GM21390 (cell line): Measurements from ENCODE around the gene SELENOK.
A peak's percentile ranks its signal among the peaks of the same experiment; 100 is the strongest.

ENCODE experiments used
- ATAC-seq: cut with Tn5 transposase; IDR thresholded peaks from one replicate; pipeline ENCODE4 v1.9.1; 2021; ENCODE audit not compliant: unreplicated experiment

The SELENOK gene

GRCh38 chr3:53884623-53885022, 7.0 kb downstream of the SELENOK start:
- ATAC-seq, result no peak

GRCh38 chr3:53883008-53883407, 8.7 kb downstream of the SELENOK start:
- ATAC-seq, result no peak

GRCh38 chr3:53881691-53882593, 9.7 kb downstream of the SELENOK start, which contains the start of gene ACTR8:
TSS of gene ACTR8 (minus strand) at chr3:53882152. CDS start at chr3:53882101, 51 bp downstream.
- ATAC-seq, result peak; percentile 86

DNA sequence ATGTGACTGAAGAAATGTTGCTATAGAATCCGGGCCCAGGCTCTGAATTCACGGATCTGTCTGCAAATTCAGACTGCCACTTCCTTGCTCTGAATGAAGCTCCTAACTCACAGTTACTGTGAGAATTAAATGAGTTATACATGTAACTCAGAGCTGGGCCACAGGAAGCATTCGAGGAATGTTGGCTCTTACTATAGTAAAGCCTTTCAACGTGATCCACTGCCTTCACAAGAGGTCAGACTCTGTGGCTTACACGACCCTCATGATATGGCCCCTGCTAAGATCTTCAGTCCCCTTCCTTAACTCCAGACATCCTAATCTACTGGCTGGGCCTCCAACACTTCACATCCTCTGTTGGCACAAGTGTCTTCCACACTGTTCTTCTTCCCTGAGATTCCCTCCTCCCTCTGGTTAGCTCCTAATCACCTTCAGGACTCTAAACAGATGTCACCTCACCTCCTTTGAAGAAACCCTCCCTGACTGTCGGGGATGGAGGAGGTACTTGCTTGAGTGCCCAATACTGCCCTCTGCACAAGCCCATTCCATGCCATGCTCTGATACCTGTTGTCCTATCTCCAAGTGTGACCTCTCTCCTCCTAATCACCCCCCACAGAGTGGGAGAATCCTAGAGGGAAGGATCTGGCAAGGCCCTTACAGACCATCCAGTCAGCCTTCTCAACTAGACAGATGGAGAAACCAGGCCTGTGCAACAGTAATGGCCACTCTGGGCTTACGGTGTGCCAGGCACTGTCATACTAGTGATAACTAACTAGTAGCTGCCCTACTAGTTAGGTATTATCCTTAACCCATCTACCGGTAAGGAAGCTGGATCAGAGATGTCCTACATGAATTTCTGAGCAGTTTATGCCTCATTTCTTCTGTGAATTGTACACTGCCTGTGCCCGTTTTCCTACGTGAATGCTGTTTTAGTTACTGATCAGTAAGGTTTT, 11.0 kb downstream of the SELENOK start:
- ATAC-seq, result no peak

- no peak for ATAC-seq
Measured at GRCh38 chr3:53865732-53866499, 25.7 kb downstream of the SELENOK start.

DNA sequence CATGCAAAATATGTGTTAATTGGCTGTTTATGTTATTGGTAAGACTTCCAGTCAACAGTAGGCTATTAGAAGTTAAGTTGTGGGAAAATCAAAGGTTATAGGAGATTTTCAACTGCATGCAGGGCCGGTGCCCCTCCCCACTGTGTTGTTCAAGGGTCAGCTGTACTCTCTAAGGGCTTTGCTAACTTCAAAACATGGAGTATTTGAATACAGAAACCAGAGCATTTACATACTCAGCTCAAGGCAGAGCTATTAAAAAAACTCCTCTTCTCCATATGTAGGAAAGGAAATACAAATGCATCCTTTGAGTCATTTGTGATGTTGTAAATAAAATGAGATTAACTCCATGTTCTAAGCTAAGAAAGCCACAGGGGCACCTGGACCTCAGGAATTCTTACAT, 28.5 kb downstream of the SELENOK start:
- peak; percentile 57 for ATAC-seq

DNA sequence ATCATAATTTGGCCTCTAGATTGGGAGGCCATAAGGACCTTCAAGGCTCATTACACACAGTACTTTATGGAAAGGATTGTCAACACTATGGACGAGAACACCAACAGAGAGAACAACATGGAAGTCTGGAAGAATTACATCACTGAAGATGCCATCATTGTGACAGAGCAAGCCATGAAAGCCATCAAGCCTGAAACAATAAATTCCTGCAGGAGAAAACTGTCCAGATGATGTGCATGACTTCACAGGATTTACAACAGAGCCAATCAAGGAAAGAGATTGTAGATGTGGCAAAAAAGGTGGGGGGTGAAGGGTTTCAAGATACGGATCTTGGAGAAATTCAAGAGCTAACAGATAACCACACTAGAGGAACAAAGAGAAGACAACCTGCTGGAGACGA, 29.4 kb downstream of the SELENOK start:
- no peak for ATAC-seq

GRCh38 chr3:53860196-53860595, 31.5 kb downstream of the SELENOK start:
- no peak for ATAC-seq

DNA sequence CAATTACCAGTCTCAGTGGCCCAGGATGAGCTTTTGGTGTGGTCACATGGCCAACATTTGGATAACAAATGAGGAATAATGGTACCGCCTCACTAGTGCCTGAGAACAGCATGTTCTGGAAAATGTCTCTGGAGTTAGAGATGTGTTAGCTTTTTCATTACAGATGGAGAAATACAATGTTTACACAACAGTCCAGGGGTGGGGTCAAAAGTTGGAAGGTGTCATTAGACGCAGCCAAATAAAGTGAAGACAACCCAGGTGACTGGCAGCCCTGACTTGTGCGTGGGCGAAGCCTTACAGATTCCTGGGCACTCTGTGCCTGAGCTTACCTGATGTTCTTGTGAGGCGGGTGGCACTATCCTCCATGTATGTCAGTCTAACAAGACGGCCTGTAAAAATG, 32.5 kb downstream of the SELENOK start:
- ATAC-seq, result no peak

DNA sequence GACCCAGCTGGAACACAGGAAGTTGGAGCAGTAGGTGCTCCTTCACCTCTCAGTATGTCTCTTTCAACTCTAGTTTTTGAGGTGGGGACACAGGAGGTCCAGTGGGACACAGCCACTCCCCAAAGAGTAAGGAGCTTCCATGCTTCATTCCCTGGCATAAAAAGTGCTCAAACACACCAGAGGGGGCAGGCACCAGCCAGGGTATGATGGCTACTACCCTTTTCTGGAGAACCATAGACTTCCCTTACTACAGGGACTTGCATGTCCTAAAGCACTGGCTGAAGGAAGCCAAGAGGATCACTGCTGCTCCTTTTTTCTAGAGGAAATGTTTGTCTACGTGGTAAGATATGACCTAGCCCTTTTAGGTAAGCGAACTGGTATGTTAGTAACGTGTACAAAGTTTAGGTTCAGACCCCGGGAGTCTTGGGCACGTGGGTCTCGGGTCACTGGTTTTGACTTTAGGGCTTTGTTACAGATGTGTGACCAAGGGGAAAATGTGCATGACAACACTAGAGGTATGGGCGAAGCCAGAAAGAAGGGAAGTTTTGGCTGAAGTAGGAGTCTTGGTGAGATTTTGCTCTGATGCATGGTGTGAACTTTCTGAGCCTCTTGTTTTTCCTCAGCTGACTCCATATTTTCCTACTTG, 33.4 kb downstream of the SELENOK start:
- no peak for ATAC-seq

DNA sequence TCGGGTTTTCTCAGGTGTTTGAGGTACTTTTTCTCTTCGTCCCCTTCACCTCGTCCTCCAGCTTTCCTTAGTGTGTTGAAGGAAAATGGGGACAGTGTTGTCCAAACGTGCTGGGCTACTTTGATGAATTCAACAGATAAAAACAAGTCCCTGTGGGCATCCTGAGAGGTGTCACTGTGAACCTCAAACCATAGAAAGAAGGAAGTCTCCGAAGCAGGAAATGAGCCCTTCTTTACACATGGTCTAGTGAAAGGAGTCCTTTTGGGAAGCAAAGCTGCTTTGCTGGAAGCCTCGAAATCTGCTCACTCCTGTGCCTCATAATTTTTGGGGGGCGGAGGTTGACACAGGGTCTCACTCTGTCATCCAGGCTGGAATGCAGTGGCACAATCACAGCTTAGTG, 34.7 kb downstream of the SELENOK start:
- no peak for ATAC-seq

GRCh38 chr3:53850895-53851294, 40.8 kb downstream of the SELENOK start:
- ATAC-seq, result no peak

DNA sequence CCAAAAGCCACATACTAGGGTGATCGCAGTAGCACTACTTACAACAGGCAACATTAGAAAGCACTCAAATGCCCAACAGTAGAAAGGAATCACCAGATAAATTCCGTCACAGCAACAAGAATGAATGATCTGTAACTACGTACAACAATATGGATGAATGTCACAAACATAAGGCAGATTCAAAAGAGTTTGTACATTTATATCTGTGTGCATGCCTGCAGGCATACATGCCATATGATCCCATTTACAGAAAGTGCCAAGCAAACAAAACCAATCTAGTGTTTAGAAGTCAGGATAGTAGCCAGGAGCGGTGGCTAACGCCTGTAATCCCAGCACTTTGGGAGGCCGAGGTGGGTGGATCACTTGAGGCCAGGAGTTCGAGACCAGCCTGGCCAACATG, 41.7 kb downstream of the SELENOK start:
- no peak for ATAC-seq

- ATAC-seq, result no peak
Measured at GRCh38 chr3:53846851-53847155, 44.9 kb downstream of the SELENOK start.

DNA sequence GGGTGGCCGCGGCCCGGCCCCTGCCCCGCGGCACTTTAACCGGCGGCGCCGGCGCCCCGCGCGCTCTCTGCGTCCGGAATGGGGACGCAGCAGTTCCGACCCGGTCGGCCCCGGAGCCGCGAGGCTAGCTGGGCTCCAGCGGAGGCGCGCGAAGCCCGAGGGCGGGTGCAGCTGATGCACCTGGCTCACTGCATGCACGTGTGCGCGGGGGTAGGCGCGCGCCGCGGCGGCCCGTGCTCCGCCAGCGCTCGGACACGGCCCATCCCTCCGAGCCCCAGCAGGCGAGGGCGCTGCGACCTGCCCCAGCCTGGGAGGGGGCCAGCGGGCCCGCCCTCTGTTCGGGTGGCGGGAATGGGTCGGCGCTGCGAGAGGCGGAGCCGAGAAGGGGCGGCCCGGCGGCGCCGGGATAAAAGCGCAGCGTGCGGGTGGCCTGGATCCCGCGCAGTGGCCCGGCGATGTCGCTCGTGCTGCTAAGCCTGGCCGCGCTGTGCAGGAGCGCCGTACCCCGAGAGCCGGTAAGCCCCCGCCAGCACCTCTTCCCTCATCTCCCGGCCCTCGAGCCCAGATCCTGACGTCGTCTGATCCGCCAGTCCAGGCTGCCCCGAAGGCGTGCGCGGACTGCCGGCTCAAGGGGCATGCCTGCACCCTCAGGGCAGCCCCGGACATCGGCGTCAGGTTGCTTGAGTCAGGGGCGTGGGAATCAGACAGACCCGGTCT, 45.4 kb downstream of the SELENOK start, which contains the start of the genes CHDH and IL17RB:
TSS of gene CHDH (minus strand) at position 286 of the 717 bp plus-strand sequence. CDS start 22,411 bp downstream, outside the sequence.
TSS of gene IL17RB (plus strand) at position 435 of the 717 bp plus-strand sequence. CDS start at position 456, 21 bp downstream.
- peak; percentile 53 for ATAC-seq

GRCh38 chr3:53845881-53846133, 45.9 kb downstream of the SELENOK start:
- ATAC-seq, result no peak

DNA sequence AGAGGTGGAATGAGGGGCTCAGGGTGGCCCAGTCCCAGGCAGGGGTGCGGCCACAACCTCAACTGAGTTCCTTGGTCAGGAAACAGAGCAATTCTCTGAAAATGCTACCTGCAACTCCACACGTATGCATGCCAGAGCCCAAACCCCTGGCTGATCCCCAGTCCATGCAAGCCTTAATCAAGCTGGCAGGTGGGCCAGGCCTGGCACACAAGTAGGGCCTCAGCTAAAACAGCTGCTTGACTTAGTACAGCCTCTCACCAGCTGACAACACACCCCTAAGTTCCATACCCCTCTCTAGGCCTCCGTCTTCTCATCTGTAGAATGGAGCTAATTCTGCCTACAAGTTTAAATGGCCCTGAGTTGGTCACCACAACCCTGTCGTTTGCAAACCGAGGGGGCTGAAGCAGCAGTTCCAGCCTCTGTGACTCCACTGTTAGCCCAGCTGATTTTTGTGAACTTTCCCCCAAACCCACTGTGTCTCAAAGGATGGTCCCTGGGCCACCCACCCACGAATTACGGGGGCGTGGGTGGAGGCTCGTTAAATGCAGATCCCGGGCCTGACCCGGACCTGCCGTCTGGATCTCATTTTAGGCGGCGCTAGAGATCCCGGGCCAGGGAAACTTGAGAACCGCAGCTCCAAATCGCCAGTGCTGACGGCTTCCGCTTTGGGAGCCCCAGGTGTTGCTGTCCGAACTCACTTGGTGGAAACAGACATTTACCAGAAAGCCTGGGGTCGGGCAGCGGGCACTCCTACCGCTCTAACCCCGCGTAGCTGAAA, 46.4 kb downstream of the SELENOK start:
- ATAC-seq, result no peak

DNA sequence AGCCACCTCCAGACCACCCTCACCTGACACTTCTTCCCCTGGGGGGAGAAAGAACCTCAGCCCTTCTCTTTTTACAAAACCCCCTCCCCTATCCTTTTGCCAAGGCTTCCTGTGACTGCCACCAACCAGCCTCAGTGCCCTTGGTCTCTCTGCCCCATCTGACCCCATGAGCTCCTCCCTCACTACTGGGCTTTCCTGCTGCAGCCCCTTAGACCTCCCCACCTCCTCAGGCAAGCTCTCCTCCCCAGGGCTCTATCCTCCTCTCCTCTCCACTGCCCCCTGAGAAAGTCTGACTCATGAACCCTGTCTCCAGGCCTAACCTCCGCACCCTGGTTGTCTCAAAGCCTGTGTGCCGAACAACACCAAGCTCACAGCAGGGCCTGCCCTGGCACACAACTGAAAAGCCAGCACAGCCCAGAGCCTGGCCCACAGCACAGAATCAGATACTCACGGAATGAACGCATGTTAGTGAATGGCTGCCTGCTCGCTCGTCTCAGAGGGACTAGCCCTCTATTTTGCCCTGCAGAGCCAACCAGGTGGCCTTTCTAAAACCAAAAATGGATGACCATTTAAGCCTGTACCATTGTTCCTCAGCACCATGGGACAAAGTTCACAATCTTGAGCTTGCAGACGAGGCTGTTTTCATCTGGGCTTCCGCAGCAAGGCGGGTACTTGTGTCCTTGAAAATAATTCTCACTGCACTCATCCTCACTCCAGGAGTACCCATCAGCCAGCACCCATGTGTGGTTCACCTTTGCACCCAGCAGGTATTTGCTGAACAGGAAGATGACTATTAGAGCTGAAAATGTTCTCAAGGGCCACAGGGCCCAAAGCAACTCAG, 47.2 kb downstream of the SELENOK start:
- ATAC-seq, result no peak
